ENCODE measurements around the gene UAP1.

UAP1 gene

DNA sequence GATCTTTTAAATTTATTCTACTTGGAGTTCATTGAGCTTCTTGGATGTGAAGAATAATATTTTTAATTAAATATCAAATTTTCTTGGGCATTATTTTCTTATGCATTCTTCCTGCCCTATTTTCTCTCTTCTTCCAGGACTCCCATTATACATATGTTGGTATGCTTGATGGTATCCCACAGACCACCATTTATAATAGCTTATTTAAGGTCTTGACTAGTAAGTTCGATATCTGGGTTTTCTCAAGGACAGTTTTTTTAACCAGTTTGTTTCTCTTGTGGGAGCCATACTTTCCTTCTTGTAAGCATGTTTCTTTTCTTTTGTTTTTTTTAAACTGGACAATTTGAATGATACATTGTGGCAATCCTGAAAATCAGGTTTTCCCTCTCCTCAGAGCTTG lies 55.3 kb downstream of the UAP1 start:
- H3K79me2 ChIP-seq (ENCODE audit: insufficient read depth, low read length) = no peaks in the 10 kb centered on the region
- no peak overlapping the region for H3K4me2 ChIP-seq (ENCODE audit: low read depth, low read length, poor library complexity, severe bottlenecking)
- no peak overlapping the region for H2AFZ ChIP-seq (ENCODE audit: low read depth, low read length, severe bottlenecking)
- no peak overlapping the region for H3K27ac ChIP-seq (ENCODE audit: low read depth, low read length)
- H3K4me3 ChIP-seq (ENCODE audit: insufficient read depth, low read length, poor library complexity, severe bottlenecking) = no peak overlapping the region
- no peaks in the 10 kb centered on the region for H3K9me3 ChIP-seq (ENCODE audit: insufficient read depth, low read length)
- H3F3A ChIP-seq (ENCODE audit: insufficient read depth) = no peaks in the 10 kb centered on the region
- H3K36me3 ChIP-seq (ENCODE audit: low read length) = no peaks in the 10 kb centered on the region
- TF ChIP-seq, protein P1, sequence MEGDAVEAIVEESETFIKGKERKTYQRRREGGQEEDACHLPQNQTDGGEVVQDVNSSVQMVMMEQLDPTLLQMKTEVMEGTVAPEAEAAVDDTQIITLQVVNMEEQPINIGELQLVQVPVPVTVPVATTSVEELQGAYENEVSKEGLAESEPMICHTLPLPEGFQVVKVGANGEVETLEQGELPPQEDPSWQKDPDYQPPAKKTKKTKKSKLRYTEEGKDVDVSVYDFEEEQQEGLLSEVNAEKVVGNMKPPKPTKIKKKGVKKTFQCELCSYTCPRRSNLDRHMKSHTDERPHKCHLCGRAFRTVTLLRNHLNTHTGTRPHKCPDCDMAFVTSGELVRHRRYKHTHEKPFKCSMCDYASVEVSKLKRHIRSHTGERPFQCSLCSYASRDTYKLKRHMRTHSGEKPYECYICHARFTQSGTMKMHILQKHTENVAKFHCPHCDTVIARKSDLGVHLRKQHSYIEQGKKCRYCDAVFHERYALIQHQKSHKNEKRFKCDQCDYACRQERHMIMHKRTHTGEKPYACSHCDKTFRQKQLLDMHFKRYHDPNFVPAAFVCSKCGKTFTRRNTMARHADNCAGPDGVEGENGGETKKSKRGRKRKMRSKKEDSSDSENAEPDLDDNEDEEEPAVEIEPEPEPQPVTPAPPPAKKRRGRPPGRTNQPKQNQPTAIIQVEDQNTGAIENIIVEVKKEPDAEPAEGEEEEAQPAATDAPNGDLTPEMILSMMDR (IDR thresholded peaks at IDR 0.05; ENCODE audit: insufficient read depth, low read length, poor library complexity, severe bottlenecking) = no peak
- no peak for TF ChIP-seq EZH2phosphoT487 (conservative IDR thresholded peaks at IDR 0.05; ENCODE audit: low read length)
- no peak overlapping the region for H3K9ac ChIP-seq (ENCODE audit: low read length)
- no peaks in the 10 kb centered on the region for H3K9me2 ChIP-seq (replicated peaks; ENCODE audit: insufficient read depth, low read length)
- no peaks in the 10 kb centered on the region for H3K27me3 ChIP-seq (ENCODE audit: low read length)
- no peaks in the 10 kb centered on the region for H4K20me1 ChIP-seq (ENCODE audit: low read depth, low read length)

DNA sequence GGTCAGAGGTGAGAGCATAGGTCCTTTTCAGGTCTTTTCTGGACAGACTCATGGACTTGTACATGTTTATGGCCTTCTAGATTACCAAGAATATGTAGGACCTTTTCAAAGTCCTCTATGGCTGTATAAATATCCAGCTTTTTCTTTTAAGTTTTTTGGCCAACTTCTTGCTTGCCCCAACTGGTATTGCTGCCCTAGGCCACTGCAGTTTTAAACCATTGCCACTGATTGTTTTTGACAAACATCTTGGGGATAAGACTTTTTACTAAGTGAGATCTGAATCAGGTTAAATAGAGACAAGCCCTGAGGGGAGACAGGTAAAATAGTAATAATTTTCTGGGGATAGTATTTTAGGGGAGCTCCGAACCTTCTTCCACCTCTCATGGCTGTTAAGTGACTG lies 56.0 kb downstream of the UAP1 start:
- no peak overlapping the region for H3K9ac ChIP-seq (ENCODE audit: low read length)
- H3K4me2 ChIP-seq (ENCODE audit: low read depth, low read length, poor library complexity, severe bottlenecking) = no peak overlapping the region
- H3K79me2 ChIP-seq (ENCODE audit: insufficient read depth, low read length) = no peaks in the 10 kb centered on the region
- H3K9me2 ChIP-seq (replicated peaks; ENCODE audit: insufficient read depth, low read length) = no peaks in the 10 kb centered on the region
- H3K9me3 ChIP-seq (ENCODE audit: insufficient read depth, low read length) = no peaks in the 10 kb centered on the region
- H3K27ac ChIP-seq (ENCODE audit: low read depth, low read length) = no peak overlapping the region
- no peak overlapping the region for H2AFZ ChIP-seq (ENCODE audit: low read depth, low read length, severe bottlenecking)
- H3F3A ChIP-seq (ENCODE audit: insufficient read depth) = no peaks in the 10 kb centered on the region
- H4K20me1 ChIP-seq (ENCODE audit: low read depth, low read length) = no peaks in the 10 kb centered on the region
- H3K36me3 ChIP-seq (ENCODE audit: low read length) = no peaks in the 10 kb centered on the region
- TF ChIP-seq, protein P1 (IDR thresholded peaks at IDR 0.05; ENCODE audit: insufficient read depth, low read length, poor library complexity, severe bottlenecking) = no peak
- TF ChIP-seq EZH2phosphoT487 (conservative IDR thresholded peaks at IDR 0.05; ENCODE audit: low read length) = no peak
- no peaks in the 10 kb centered on the region for H3K27me3 ChIP-seq (ENCODE audit: low read length)
- H3K4me3 ChIP-seq (ENCODE audit: insufficient read depth, low read length, poor library complexity, severe bottlenecking) = no peak overlapping the region

DNA sequence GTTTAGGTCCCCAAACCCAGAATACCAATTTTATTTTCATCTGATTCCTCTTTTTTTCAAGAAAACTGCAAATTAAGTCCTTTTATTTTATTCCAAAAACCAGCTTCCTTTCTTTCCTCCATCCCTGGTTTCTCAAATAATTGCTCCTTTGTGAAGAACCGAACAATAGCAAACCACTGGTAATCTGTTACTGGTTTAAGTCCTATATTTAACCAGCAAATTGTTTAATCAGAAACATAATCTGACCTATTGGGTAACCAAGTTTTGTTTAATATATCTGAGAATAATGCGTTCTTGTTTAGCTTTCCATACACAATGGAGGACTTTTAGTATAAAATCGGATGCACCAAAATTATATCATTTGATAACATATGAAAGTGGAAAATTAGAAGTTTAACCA lies 57.6 kb downstream of the UAP1 start:
- Histone ChIP-seq H3K4me3 (ENCODE audit: insufficient read depth, low read length, poor library complexity, severe bottlenecking) (no peak overlapping the region), H3K9ac (ENCODE audit: low read length) (no peak overlapping the region)
- no peak for TF ChIP-seq EZH2phosphoT487 (conservative IDR thresholded peaks at IDR 0.05; ENCODE audit: low read length)
- TF ChIP-seq, protein P1 (IDR thresholded peaks at IDR 0.05; ENCODE audit: insufficient read depth, low read length, poor library complexity, severe bottlenecking) = no peak

More for the DNA sequence above, 57.6 kb downstream of the UAP1 start:
- Histone ChIP-seq H3K27me3 (ENCODE audit: low read length) (no peaks in the 10 kb centered on the region), H2AFZ (ENCODE audit: low read depth, low read length, severe bottlenecking) (no peak overlapping the region), H3K27ac (ENCODE audit: low read depth, low read length) (no peak overlapping the region), H3F3A (ENCODE audit: insufficient read depth) (no peaks in the 10 kb centered on the region), H3K9me3 (ENCODE audit: insufficient read depth, low read length) (no peaks in the 10 kb centered on the region), H3K4me2 (ENCODE audit: low read depth, low read length, poor library complexity, severe bottlenecking) (no peak overlapping the region), H4K20me1 (ENCODE audit: low read depth, low read length) (no peaks in the 10 kb centered on the region), H3K36me3 (ENCODE audit: low read length) (no peaks in the 10 kb centered on the region), H3K79me2 (ENCODE audit: insufficient read depth, low read length) (no peaks in the 10 kb centered on the region), H3K9me2 (replicated peaks; ENCODE audit: insufficient read depth, low read length) (no peaks in the 10 kb centered on the region)

Measured in SU-DHL-6 (cell line).